Mesenteric fat pad (tissue), 1 donor: Measurements from ENCODE around the gene SHB. TPM values are rescaled to one million over a fixed set of nuclear protein-coding genes. Genes with fewer than 3 reads are reported as not detected.

ENCODE experiments used
- DNase-seq: peaks from one replicate; pipeline ENCODE4 v3.0.0-alpha.2; 2020; ENCODE audit warnings: low spot score
- total RNA-seq: library from RNA; stranded (reverse); fragmentation: NEBNext Ultra II Directional; extraction: Animal tissue kit (Norgen Biotek cat#: 25700); gene quantifications from one replicate; pipeline ENCODE4 v1.2.1, GENCODE V29; 2021
- donor health status: DM: yes; HTN: yes; CAD: no.

The SHB gene
- total RNA-seq, 1 donor from 2014 or later, result 19.3 TPM

GRCh38 chr9:37939575-37940095, 129.4 kb downstream of the SHB start:
- DNase-seq, result no peak

- no peak for DNase-seq
These were observed 130.7 kb downstream of the SHB start for GRCh38 chr9:37938121-37938891.

GRCh38 chr9:37937366-37937765, 131.7 kb downstream of the SHB start:
- no peak for DNase-seq

- no peak for DNase-seq
These were observed 132.1 kb downstream of the SHB start for GRCh38 chr9:37936965-37937364.

- DNase-seq, result no peak
These were observed 132.7 kb downstream of the SHB start for GRCh38 chr9:37936376-37936775.

GRCh38 chr9:37935096-37935495, 133.9 kb downstream of the SHB start:
- no peak for DNase-seq

- DNase-seq, result no peak
These were observed 137.4 kb downstream of the SHB start for GRCh38 chr9:37931592-37931991.

- DNase-seq, result no peak
These were observed 139.6 kb downstream of the SHB start for GRCh38 chr9:37929441-37929895.

GRCh38 chr9:37928552-37929430, 140.2 kb downstream of the SHB start:
- DNase-seq, result no peak

- no peak for DNase-seq
These were observed 141.2 kb downstream of the SHB start for GRCh38 chr9:37927601-37928551.

- no peak for DNase-seq
These were observed 141.9 kb downstream of the SHB start for GRCh38 chr9:37927132-37927531.

GRCh38 chr9:37926737-37927118, 142.3 kb downstream of the SHB start:
- DNase-seq, result no peak

GRCh38 chr9:37925786-37926736, 143.0 kb downstream of the SHB start:
- DNase-seq, result no peak

- DNase-seq, result no peak
These were observed 144.0 kb downstream of the SHB start for GRCh38 chr9:37925006-37925405.

- no peak for DNase-seq
These were observed 144.5 kb downstream of the SHB start for GRCh38 chr9:37924538-37924937.

GRCh38 chr9:37923796-37924427, 145.1 kb downstream of the SHB start:
- no peak for DNase-seq

GRCh38 chr9:37923118-37923795, 145.8 kb downstream of the SHB start:
- no peak for DNase-seq

- no peak for DNase-seq
These were observed 146.5 kb downstream of the SHB start for GRCh38 chr9:37922363-37923117.
